Gastrocnemius medialis (tissue), 4 donors: Measurements from ENCODE around the gene AFTPH. TPM values are rescaled to one million over a fixed set of nuclear protein-coding genes. Genes with fewer than 3 reads are reported as not detected.

ENCODE experiments used
- ATAC-seq, 2 donors: fragments of 150-250 bp; one replicate each; pipeline ENCODE4 v1.9.1; 2016
- DNase-seq, 2 donors: peaks; one replicate each; pipeline ENCODE4 v3.0.0-alpha.2; 2019
- H3K27ac ChIP-seq, 4 donors: fragments of 200-600 bp; sonication (generic); 1 replicate in 1 of 4; 2 replicates in 3 of 4; pipeline ENCODE4 v1.5.1; 2016 to 2018; ENCODE audit warnings: mild to moderate bottlenecking in 2 of 4, moderate library complexity in 1 of 4
- H3K27me3 ChIP-seq, 3 donors: fragments of 200-600 bp; sonication (generic) in 2 of 3; 1 replicate in 1 of 3; 2 replicates in 2 of 3; pipeline versions ENCODE4 v1.5.1 to v1.6.0; 2016 to 2019; ENCODE audit warnings: mild to moderate bottlenecking in 1 of 3, moderate library complexity in 1 of 3
- H3K36me3 ChIP-seq, 2 donors: fragments of 200-600 bp; sonication (generic) in 1 of 2; one replicate each; pipeline ENCODE4 v1.5.1; 2017 to 2018
- H3K4me1 ChIP-seq, 2 donors: fragments of 200-600 bp; sonication (generic) in 1 of 2; one replicate each; pipeline ENCODE4 v1.5.1; 2016 to 2017; ENCODE audit warnings: mild to moderate bottlenecking in 2 of 2
- H3K4me3 ChIP-seq, 4 donors: fragments of 200-600 bp; sonication (generic) in 3 of 4; 1 replicate in 1 of 4; 2 replicates in 3 of 4; pipeline ENCODE4 v1.5.1; 2016 to 2019; ENCODE audit warnings: mild to moderate bottlenecking in 2 of 4
- H3K9me3 ChIP-seq, 3 donors: fragments of 200-600 bp; sonication (generic) in 2 of 3; 1 replicate in 1 of 3; 2 replicates in 2 of 3; pipeline ENCODE4 v1.5.1; 2016 to 2019
- POLR2A ChIP-seq, 2 donors: fragments of 450-650 bp; IDR thresholded peaks; one replicate each; pipeline ENCODE4 v1.6.1; 2017; ENCODE audit warnings: antibody characterized with exemption in 2 of 2, mild to moderate bottlenecking in 2 of 2, moderate library complexity in 2 of 2
- in situ Hi-C, 4 donors: fragments of 200-750 bp; cut with MboI; loops; one replicate each; pipeline versions ENCODE4 v1.15.0 to v1.8.0; 2017; ENCODE audit warnings: low sequenced_read_pairs in 4 of 4
- intact Hi-C: fragments of 100-400 bp; cut with DNase I; formaldehyde crosslinking; loops from one replicate; pipeline ENCODE4 v1.15.1; 2023; ENCODE audit warnings: low total_unique reads
- total RNA-seq, 4 donors: library from RNA; depleted of rRNA; stranded (reverse); fragments of >200 nt; gene quantifications; one replicate each; pipeline versions ENCODE4 v1.1.0 to v1.2.3, GENCODE V29; 2016
- TF ChIP-seq, protein P1 (sequence below), 5 experiments: fragments of 450-650 bp in 3 of 5; fragments of 200-600 bp in 2 of 5; sonication (generic) in 2 of 5; IDR thresholded peaks in 4 of 5; conservative IDR thresholded peaks in 1 of 5; 1 replicate in 4 of 5; 2 replicates in 1 of 5; pipeline ENCODE4 v1.5.1; 2016 to 2019; ENCODE audit warnings: antibody characterized with exemption in 5 of 5, mild to moderate bottlenecking in 3 of 5, moderate library complexity in 3 of 5

The AFTPH gene
- total RNA-seq, 4 donors from 2014 or later = 13.9 to 18.1 (median 14.8) TPM

DNA sequence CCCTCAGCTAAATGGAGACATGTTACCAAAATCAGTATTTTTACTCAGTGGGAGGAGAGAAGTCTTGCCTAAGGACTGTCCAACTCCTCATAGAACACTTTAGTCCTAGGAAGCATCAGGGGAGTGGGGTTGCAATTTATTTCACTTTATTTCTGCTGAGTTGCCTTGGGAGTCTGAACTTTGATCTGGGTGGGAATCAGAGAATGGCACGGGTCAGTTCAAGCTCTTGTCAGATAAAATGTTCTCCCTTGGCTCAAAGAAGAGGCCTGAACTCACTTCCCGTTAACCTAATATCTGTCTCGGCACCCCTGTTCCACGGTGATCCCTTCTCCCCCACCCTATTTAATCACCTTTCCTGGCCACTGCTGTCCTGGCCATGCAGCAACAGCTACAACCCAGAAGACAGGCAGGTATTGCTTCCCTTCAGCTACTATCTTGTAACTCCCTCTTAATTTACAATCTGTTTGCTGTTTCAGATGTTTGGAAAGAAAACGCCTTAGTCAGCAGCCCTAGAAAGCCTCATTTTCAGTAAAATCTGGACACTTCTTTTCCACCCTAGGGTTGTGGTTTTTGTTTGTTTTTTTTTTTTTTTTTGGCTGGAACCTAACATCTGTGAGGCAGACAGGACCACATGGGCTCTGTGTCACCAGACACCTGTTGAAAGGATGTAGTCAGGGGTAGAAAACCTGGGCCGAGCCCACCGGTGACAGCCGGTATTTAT is 77.1 kb downstream of the AFTPH start:
- no peak for DNase-seq
- H3K4me3 ChIP-seq = no peak overlapping the region
- TF ChIP-seq, protein P1, sequence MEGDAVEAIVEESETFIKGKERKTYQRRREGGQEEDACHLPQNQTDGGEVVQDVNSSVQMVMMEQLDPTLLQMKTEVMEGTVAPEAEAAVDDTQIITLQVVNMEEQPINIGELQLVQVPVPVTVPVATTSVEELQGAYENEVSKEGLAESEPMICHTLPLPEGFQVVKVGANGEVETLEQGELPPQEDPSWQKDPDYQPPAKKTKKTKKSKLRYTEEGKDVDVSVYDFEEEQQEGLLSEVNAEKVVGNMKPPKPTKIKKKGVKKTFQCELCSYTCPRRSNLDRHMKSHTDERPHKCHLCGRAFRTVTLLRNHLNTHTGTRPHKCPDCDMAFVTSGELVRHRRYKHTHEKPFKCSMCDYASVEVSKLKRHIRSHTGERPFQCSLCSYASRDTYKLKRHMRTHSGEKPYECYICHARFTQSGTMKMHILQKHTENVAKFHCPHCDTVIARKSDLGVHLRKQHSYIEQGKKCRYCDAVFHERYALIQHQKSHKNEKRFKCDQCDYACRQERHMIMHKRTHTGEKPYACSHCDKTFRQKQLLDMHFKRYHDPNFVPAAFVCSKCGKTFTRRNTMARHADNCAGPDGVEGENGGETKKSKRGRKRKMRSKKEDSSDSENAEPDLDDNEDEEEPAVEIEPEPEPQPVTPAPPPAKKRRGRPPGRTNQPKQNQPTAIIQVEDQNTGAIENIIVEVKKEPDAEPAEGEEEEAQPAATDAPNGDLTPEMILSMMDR (IDR thresholded peaks at IDR 0.05 in 4 of 5, conservative IDR thresholded peaks at IDR 0.05 in 1 of 5) = no peak
- H3K36me3 ChIP-seq = no peaks in the 10 kb centered on the region
- ATAC-seq = no peak
- intact Hi-C loops = no loop called here
- H3K27me3 ChIP-seq = no peaks in the 10 kb centered on the region
- peaks cover 3 to 8% of the 10 kb centered on the region in 2 donors for H3K4me1 ChIP-seq
- H3K27ac ChIP-seq = no peak overlapping the region
- H3K9me3 ChIP-seq = no peaks in the 10 kb centered on the region
- in situ Hi-C loops = loop anchor here in 1 of 4 donors (25.0 kb wide), 1 partner anchor 261 kb away; no protein-coding TSS in a partner anchor

DNA sequence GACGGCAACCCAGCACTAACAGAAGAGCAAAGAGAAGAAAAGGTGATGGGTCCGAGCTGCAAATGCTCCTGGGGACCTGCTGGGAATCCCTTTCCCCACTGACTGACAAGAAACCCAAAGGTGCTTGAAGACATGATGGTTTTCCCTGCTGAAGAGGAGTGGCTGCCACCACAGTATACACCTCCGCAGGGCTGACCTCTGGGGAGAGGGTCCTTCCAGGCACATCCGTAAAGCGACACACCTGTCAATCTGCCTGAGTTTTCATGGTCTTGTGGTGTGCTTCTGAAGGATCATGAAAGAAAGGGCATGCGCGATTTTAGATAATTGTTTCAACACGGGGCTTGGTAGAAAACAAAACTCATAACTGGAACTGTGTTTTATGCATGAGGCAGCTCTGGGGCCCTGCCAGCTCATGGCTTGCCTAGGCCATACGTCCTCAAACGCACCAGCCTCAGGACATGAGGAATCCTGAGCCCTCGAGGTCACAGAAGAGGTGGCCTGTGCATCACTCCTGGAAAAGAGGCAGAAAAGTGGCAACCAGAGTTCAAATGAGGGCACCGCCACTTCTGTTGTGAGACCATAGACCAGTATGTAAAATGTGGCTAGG is 77.8 kb downstream of the AFTPH start:
- in situ Hi-C loops (loop anchor here in 1 of 4 donors (25.0 kb wide), 1 partner anchor 260 kb away; no protein-coding TSS in a partner anchor), intact Hi-C loops (no loop called here)
- TF ChIP-seq, protein P1 (IDR thresholded peaks at IDR 0.05 in 4 of 5, conservative IDR thresholded peaks at IDR 0.05 in 1 of 5) = no peak
- no peak for TF ChIP-seq POLR2A (IDR thresholded peaks at IDR 0.05)
- Histone ChIP-seq H3K36me3 (no peaks in the 10 kb centered on the region), H3K27me3 (no peaks in the 10 kb centered on the region), H3K4me3 (no peak overlapping the region), H3K4me1 (peaks cover 3 to 8% of the 10 kb centered on the region in 2 donors), H3K9me3 (no peaks in the 10 kb centered on the region), H3K27ac (no peak overlapping the region)
- no peak for DNase-seq
- ATAC-seq = no peak

DNA sequence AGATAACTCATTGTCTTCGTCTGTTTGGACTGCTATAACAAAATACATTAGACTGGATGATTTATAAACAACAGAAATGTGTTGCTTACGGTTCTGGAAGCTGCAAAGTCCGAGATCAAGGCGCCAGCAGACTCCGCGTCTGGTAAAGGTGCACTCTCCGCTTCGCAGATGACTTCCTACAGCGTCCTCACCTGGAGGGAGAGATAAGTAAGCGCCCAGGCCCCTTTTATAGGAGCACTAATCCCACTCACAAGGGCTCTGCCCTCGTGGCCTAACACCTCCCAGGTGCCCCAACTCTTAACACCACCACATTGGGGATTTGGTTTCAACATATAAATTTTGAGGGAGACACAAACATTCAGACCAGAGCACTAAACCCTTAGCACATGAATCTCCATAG is 78.3 kb downstream of the AFTPH start:
- peaks cover 3 to 8% of the 10 kb centered on the region in 2 donors for H3K4me1 ChIP-seq
- no peak overlapping the region for H3K4me3 ChIP-seq
- H3K27ac ChIP-seq = no peak overlapping the region
- intact Hi-C loops (no loop called here), in situ Hi-C loops (loop anchor here in 1 of 4 donors (25.0 kb wide), 1 partner anchor 260 kb away; no protein-coding TSS in a partner anchor)
- TF ChIP-seq POLR2A (IDR thresholded peaks at IDR 0.05) = no peak
- TF ChIP-seq, protein P1 (IDR thresholded peaks at IDR 0.05 in 4 of 5, conservative IDR thresholded peaks at IDR 0.05 in 1 of 5) = no peak
- ATAC-seq (no peak), DNase-seq (no peak)
- no peaks in the 10 kb centered on the region for H3K9me3 ChIP-seq
- no peaks in the 10 kb centered on the region for H3K36me3 ChIP-seq
- H3K27me3 ChIP-seq = no peaks in the 10 kb centered on the region

DNA sequence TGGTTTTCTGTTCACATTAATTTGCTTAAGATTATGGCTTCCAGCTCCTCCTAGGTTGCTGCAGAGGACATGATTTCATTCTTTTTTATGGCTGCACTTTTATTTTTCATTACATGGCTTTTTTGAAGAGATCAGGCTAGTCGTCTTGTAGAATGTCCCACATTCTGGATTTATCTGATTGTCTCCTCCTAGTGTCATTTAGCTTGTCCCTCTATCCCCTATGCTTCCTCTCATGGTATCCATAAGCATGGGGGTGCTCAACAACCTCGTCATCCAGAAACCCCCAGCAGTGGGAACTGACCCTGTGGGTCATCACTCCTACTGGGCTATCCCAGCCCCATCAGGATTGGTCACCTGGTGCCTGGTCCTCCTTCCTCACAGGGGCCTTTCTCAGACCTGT is 80.0 kb downstream of the AFTPH start:
- H3K27me3 ChIP-seq = no peaks in the 10 kb centered on the region
- no peak overlapping the region for H3K27ac ChIP-seq
- peaks cover 3 to 8% of the 10 kb centered on the region in 2 donors for H3K4me1 ChIP-seq
- intact Hi-C loops (no loop called here), in situ Hi-C loops (loop anchor here in 1 of 4 donors (25.0 kb wide), 1 partner anchor 258 kb away; no protein-coding TSS in a partner anchor)
- H3K36me3 ChIP-seq = no peaks in the 10 kb centered on the region
- no peak overlapping the region for H3K4me3 ChIP-seq
- no peak for ATAC-seq
- no peak for DNase-seq
- TF ChIP-seq POLR2A (IDR thresholded peaks at IDR 0.05) = no peak
- TF ChIP-seq, protein P1 (IDR thresholded peaks at IDR 0.05 in 4 of 5, conservative IDR thresholded peaks at IDR 0.05 in 1 of 5) = no peak
- no peaks in the 10 kb centered on the region for H3K9me3 ChIP-seq
